ENCODE data around the gene TOR1A. TPM values are rescaled to one million over a fixed set of nuclear protein-coding genes. Genes with fewer than 3 reads are reported as not detected.

Gene TOR1A
- total RNA-seq, 1 donor from 2014 or later, result 12.9 TPM

DNA sequence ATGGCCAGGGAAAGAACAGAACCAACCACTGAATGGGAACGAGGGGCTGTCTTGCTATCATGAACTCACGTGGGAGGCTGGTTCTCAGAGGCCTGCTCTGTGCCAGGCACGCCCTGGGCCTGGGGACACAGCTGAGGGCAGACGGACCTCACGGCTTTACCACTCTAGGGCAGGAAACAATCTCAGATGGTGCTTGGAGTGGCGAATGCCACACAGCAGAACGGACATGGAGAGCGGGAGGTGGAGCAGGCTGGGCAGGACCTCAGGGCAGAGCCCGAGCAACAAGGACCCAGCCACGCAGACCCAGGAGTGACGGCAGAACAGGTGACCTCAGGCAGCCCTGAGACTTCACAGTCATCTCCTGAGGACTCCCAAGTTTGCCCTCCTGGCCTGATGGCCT is 8.7 kb downstream of the TOR1A start:
- TF ChIP-seq, protein P1, sequence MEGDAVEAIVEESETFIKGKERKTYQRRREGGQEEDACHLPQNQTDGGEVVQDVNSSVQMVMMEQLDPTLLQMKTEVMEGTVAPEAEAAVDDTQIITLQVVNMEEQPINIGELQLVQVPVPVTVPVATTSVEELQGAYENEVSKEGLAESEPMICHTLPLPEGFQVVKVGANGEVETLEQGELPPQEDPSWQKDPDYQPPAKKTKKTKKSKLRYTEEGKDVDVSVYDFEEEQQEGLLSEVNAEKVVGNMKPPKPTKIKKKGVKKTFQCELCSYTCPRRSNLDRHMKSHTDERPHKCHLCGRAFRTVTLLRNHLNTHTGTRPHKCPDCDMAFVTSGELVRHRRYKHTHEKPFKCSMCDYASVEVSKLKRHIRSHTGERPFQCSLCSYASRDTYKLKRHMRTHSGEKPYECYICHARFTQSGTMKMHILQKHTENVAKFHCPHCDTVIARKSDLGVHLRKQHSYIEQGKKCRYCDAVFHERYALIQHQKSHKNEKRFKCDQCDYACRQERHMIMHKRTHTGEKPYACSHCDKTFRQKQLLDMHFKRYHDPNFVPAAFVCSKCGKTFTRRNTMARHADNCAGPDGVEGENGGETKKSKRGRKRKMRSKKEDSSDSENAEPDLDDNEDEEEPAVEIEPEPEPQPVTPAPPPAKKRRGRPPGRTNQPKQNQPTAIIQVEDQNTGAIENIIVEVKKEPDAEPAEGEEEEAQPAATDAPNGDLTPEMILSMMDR (IDR thresholded peaks at IDR 0.05; ENCODE audit: borderline replicate concordance), result no peak
- H3K36me3 ChIP-seq, result peaks cover 86% of the 10 kb centered on the region
- H3K27me3 ChIP-seq (ENCODE audit: low read depth), result no peaks in the 10 kb centered on the region
- intact Hi-C loops (cut with micrococcal nuclease), result no loop called here
- no peak overlapping the region for H3K27ac ChIP-seq (replicated peaks)
- no peak for DNase-seq
- no peak overlapping the region for H3K4me3 ChIP-seq
- H3K4me1 ChIP-seq, result no peaks in the 10 kb centered on the region
- no peaks in the 10 kb centered on the region for H3K9me3 ChIP-seq (replicated peaks)

DNA sequence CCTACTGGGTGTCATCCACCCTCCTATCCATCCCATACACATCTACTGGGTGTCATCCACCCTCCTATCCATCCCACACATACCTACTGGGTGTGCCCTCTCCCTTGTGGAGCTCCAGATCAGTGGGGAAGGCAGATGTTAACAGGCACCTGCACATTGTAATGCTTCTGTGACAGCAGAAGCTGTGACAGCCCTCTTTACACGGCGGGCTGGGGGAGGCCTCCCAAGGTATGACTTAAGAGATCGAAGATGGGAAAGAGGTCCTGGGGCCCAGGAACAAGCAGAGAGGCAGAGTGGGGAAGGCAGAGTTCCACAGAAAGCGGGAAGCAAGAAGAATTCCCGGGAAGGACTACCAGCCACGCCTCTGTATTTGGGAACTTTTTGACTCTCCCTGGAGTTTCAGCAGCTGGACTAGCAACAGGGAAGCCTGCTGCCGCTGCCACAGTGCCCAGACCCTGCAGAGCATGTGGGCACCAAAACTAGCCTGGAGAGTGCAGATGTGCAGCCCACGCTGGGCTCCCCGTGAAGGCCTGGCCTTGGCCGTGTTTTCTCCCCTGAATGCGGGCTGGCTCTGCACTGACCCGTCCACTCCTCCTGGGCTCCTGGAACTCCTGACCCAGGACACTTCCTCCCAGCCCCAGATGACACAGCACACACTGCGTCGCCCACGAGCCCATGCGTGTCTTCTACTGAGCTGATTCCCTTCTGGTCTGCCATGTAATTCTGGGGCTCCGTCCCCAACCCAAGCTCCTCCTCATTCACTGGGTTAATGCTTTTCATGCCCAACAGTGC is 9.3 kb downstream of the TOR1A start:
- H3K4me3 ChIP-seq, result no peak overlapping the region
- no peak overlapping the region for H3K27ac ChIP-seq (replicated peaks)
- H3K36me3 ChIP-seq, result peaks cover 87% of the 10 kb centered on the region
- intact Hi-C loops (cut with micrococcal nuclease), result no loop called here
- no peak for DNase-seq
- no peaks in the 10 kb centered on the region for H3K27me3 ChIP-seq (ENCODE audit: low read depth)
- no peaks in the 10 kb centered on the region for H3K4me1 ChIP-seq
- TF ChIP-seq, protein P1 (IDR thresholded peaks at IDR 0.05; ENCODE audit: borderline replicate concordance), result no peak
- H3K9me3 ChIP-seq (replicated peaks), result no peaks in the 10 kb centered on the region

DNA sequence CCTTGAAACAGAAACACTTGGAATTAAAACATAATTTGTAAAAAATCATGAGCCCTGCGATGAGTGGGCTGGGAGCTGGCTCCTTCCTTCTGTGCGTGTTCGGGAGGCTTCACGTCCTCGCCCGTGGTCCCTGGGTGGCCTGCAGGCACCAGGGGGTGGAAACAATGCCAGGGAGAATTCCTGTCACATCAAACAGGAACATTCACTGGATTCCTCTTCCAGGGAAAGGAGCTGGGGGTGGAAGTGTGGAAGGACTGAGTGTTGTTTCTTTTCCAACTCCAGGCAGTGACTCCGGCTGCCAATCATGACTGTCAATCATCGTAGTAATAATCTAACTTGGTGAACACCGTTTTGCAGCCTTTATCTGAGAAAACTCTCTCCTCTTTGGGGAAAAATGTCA is 10.3 kb downstream of the TOR1A start:
- no peak for DNase-seq
- H3K4me3 ChIP-seq, result no peak overlapping the region
- H3K27ac ChIP-seq (replicated peaks), result no peak overlapping the region
- TF ChIP-seq, protein P1 (IDR thresholded peaks at IDR 0.05; ENCODE audit: borderline replicate concordance), result no peak
- H3K27me3 ChIP-seq (ENCODE audit: low read depth), result no peaks in the 10 kb centered on the region
- peaks cover 85% of the 10 kb centered on the region for H3K36me3 ChIP-seq
- intact Hi-C loops (cut with micrococcal nuclease), result no loop called here
- H3K4me1 ChIP-seq, result no peaks in the 10 kb centered on the region
- H3K9me3 ChIP-seq (replicated peaks), result no peaks in the 10 kb centered on the region

DNA sequence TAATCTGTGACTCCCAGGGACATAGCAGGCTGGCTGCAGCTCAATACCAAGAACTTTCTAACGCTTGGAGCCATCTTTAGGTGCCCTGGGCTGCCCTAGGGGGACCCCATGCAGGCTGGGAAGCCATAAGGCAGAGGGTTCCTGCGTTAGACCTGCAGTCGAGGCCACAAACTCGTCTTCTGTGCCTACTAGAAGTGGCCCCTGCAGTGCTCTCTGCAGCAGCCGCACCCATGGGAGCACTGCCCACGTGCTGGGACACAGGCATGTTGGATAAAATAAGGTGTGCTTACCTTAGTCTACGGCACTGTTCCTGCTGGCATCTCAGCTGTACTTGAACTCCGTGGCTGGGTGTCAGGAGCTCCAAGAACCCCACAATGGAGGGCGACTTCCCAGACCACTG is 11.6 kb downstream of the TOR1A start:
- Histone ChIP-seq H3K4me3 (no peak overlapping the region), H3K27ac (replicated peaks) (no peak overlapping the region)
- intact Hi-C loops (cut with micrococcal nuclease), result no loop called here

DNA sequence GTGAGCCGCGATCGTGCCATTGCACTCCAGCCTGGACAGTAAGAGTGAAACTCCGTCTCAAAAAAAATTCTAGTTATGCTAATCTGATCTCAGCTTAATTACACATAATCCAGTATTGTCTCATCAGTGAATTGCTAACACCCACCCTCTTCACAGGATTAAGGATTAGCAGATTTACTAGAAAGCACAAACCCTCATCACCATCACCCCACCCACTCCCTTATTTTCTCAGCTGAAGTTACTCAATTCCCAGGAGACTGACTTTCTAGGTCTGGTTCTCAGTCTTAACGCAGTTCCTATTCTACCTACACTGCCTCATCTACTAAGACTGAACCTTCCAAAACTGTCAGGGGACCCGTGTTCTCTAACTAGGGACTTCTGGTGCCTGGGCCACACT is 12.0 kb downstream of the TOR1A start:
- Histone ChIP-seq H3K4me3 (no peak overlapping the region), H3K27me3 (ENCODE audit: low read depth) (no peaks in the 10 kb centered on the region), H3K36me3 (peaks cover 76% of the 10 kb centered on the region), H3K4me1 (no peaks in the 10 kb centered on the region), H3K27ac (replicated peaks) (no peak overlapping the region), H3K9me3 (replicated peaks) (no peaks in the 10 kb centered on the region)
- TF ChIP-seq, protein P1 (IDR thresholded peaks at IDR 0.05; ENCODE audit: borderline replicate concordance), result no peak
- no peak for DNase-seq
- intact Hi-C loops (cut with micrococcal nuclease), result no loop called here

More for the DNA sequence above, 11.6 kb downstream of the TOR1A start:
- Histone ChIP-seq H3K27me3 (ENCODE audit: low read depth) (no peaks in the 10 kb centered on the region), H3K9me3 (replicated peaks) (no peaks in the 10 kb centered on the region), H3K36me3 (peaks cover 76% of the 10 kb centered on the region), H3K4me1 (no peaks in the 10 kb centered on the region)
- no peak for DNase-seq
- TF ChIP-seq, protein P1 (IDR thresholded peaks at IDR 0.05; ENCODE audit: borderline replicate concordance), result no peak
